Adipocyte (in vitro differentiated cells): ENCODE results near the gene LNX1.

ENCODE experiments used
- DNase-seq: peaks from one replicate; pipeline ENCODE4 v3.0.0-alpha.2; 2015; ENCODE audit warnings: low read depth
- H3K27me3 ChIP-seq: replicated peaks from 2 replicates; pipeline ENCODE4 v1.7.0; 2013; ENCODE audit warnings: mild to moderate bottlenecking, low read length, moderate library complexity; ENCODE audit not compliant: control insufficient read depth, insufficient read depth
- H3K36me3 ChIP-seq: 2 replicates; pipeline ENCODE4 v1.7.0; 2013; ENCODE audit warnings: low read length, mild to moderate bottlenecking, moderate library complexity; ENCODE audit not compliant: control insufficient read depth, insufficient read depth, severe bottlenecking
- H3K4me1 ChIP-seq: 2 replicates; pipeline ENCODE4 v1.7.0; 2013; ENCODE audit warnings: mild to moderate bottlenecking, low read length, moderate library complexity; ENCODE audit not compliant: control insufficient read depth, insufficient read depth
- H3K4me3 ChIP-seq: 2 replicates; pipeline ENCODE4 v1.7.0; 2013; ENCODE audit warnings: mild to moderate bottlenecking, low read length, moderate library complexity
- H3K9ac ChIP-seq: 2 replicates; pipeline ENCODE4 v1.7.0; 2013; ENCODE audit warnings: mild to moderate bottlenecking, low read length, moderate library complexity
- H3K9me3 ChIP-seq: 2 replicates; pipeline ENCODE4 v1.7.0; 2013; ENCODE audit warnings: mild to moderate bottlenecking, low read length, moderate library complexity; ENCODE audit not compliant: control insufficient read depth

Gene LNX1

GRCh38 chr4:53459548-53459947 lies 131.7 kb downstream of the LNX1 start:
- Histone ChIP-seq H3K4me3 (peak overlapping the region; percentile 31), H3K36me3 (peaks cover 82% of the 10 kb centered on the region), H3K9me3 (no peaks in the 10 kb centered on the region), H3K4me1 (peaks cover 15% of the 10 kb centered on the region), H3K27me3 (no peaks in the 10 kb centered on the region), H3K9ac (peak overlapping the region; percentile 34)
- peak; percentile 61 for DNase-seq

GRCh38 chr4:53456178-53456577 lies 135.1 kb downstream of the LNX1 start:
- Histone ChIP-seq H3K9me3 (no peaks in the 10 kb centered on the region), H3K27me3 (no peaks in the 10 kb centered on the region), H3K9ac (no peak overlapping the region), H3K36me3 (peaks cover 80% of the 10 kb centered on the region), H3K4me1 (peaks cover 18% of the 10 kb centered on the region), H3K4me3 (no peak overlapping the region)
- DNase-seq = no peak

DNA sequence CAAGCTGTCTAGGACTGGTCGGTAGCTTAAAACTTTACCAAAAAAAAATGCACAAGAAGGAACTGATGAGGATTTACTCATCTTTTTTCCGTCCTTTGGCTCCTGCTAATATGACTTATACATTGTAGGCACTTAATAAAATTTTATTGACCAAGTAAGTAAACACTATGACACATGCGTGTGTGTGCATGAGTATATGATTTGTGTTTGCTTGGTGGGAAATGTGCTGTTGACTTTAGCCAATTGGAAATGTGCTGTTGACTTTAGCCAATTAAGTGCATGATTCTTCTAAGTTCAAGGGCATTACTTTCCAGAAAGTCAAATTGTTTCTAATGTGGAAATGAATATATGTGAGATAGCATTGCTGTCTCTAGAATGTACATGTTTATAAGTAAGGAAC lies 135.5 kb downstream of the LNX1 start:
- H3K4me1 ChIP-seq = peaks cover 18% of the 10 kb centered on the region
- H3K36me3 ChIP-seq = peaks cover 76% of the 10 kb centered on the region
- no peak overlapping the region for H3K4me3 ChIP-seq
- no peaks in the 10 kb centered on the region for H3K27me3 ChIP-seq
- H3K9me3 ChIP-seq = no peaks in the 10 kb centered on the region
- DNase-seq = no peak
- no peak overlapping the region for H3K9ac ChIP-seq

GRCh38 chr4:53453385-53453784 lies 137.9 kb downstream of the LNX1 start:
- Histone ChIP-seq H3K4me3 (no peak overlapping the region), H3K4me1 (peaks cover 3% of the 10 kb centered on the region), H3K9ac (no peak overlapping the region), H3K36me3 (peaks cover 54% of the 10 kb centered on the region), H3K9me3 (no peaks in the 10 kb centered on the region), H3K27me3 (no peaks in the 10 kb centered on the region)
- DNase-seq = no peak

DNA sequence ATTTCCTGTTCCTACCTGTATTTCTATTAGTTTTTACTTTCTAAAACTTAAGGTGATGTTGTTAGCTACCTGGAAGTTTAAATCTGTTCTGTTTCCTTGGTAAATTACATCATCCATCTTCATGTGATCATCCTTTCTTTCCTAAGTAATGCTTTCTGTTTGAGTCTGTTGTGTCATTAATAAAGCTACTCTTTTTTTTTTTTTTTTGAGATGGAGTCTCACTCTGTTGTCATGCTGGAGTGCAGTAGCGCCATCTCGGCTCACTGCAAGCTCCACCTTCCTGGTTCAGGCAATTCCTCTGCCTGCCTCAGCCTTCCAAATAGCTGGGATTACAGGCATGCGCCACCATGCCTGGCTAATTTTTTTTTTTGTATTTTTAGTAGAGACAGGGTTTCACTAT lies 140.5 kb downstream of the LNX1 start:
- H3K4me3 ChIP-seq = no peak overlapping the region
- H3K36me3 ChIP-seq = peaks cover 58% of the 10 kb centered on the region
- H3K27me3 ChIP-seq = no peaks in the 10 kb centered on the region
- H3K9ac ChIP-seq = no peak overlapping the region
- DNase-seq = no peak
- no peaks in the 10 kb centered on the region for H3K9me3 ChIP-seq
- peaks cover 3% of the 10 kb centered on the region for H3K4me1 ChIP-seq

- Histone ChIP-seq H3K9me3 (no peaks in the 10 kb centered on the region), H3K36me3 (peaks cover 77% of the 10 kb centered on the region), H3K4me3 (no peak overlapping the region), H3K4me1 (peaks cover 6% of the 10 kb centered on the region), H3K9ac (no peak overlapping the region), H3K27me3 (no peaks in the 10 kb centered on the region)
- DNase-seq = no peak
These were observed 146.3 kb downstream of the LNX1 start for GRCh38 chr4:53444954-53445353.

DNA sequence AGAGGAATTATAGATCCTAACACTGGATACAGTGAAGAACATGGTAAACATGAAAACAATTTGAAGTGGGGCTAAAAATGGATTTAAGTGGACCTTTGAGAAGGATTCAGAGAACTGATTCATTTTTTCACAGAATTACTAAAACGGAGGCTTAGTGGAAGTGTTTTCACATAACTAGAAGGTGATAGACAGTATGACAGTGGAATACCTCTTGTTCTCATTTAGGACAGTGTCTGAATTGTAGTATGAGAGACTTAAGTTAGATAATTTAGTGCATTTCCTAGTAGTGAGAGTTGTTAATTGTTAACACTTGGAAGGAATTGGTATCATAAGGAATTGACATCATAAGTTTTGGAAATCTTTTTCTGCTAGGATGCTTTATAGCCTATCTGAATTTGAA lies 149.7 kb downstream of the LNX1 start:
- Histone ChIP-seq H3K9ac (no peak overlapping the region), H3K36me3 (peaks cover 80% of the 10 kb centered on the region), H3K9me3 (no peaks in the 10 kb centered on the region)

GRCh38 chr4:53436251-53436650 lies 155.0 kb downstream of the LNX1 start:
- H3K4me3 ChIP-seq = no peak overlapping the region
- H3K9me3 ChIP-seq = no peaks in the 10 kb centered on the region
- H3K36me3 ChIP-seq = peaks cover 52% of the 10 kb centered on the region
- no peak for DNase-seq
- H3K9ac ChIP-seq = peak overlapping the region; percentile 37
- H3K4me1 ChIP-seq = peaks cover 10% of the 10 kb centered on the region
- H3K27me3 ChIP-seq = no peaks in the 10 kb centered on the region

More for the DNA sequence above, 149.7 kb downstream of the LNX1 start:
- no peaks in the 10 kb centered on the region for H3K27me3 ChIP-seq
- H3K4me3 ChIP-seq = no peak overlapping the region
- H3K4me1 ChIP-seq = peaks cover 8% of the 10 kb centered on the region
- no peak for DNase-seq

DNA sequence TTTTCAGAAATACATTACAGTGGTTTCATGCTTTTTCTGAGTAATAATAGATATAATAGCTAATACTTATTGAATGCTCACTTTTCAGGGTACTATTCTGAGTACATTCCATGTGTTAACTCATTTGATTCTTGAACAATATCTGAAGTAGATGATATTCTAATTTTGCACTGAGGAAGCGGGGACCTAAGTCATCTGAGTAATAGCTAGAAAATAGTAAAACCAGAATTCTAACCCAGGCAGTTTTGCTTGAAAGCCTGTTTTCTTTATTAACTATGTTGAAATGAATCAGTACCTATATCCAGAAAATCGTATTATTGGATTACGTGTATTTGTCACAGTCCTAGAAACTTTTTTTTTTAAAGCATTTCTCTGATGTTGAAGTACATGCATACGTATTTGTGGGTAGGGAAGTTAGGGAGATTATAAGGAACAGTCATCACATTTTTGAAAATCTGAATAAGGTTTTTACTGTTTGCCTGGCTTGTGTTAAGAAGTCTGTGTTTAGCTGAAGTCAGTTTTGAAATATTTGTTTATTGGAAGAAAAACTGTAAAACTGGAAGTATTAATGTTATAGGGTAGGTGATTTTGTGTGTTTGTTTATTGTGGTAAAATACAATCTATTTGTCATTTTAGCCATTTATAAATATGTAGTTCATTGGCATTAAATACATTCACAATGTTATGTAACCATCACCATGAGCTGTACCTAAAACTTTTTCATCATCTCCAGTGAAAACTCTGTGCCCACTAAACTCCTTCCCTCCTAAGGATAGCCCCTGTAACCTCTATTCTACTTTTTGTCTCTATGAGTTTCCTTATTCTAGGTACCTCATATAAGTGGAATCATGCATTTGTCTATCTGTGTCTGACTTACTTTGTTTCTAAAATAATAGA lies 158.5 kb downstream of the LNX1 start:
- H3K9me3 ChIP-seq = no peaks in the 10 kb centered on the region
- H3K9ac ChIP-seq = no peak overlapping the region
- DNase-seq = peak; percentile 19
- H3K4me3 ChIP-seq = no peak overlapping the region
- H3K4me1 ChIP-seq = peaks cover 10% of the 10 kb centered on the region
- no peaks in the 10 kb centered on the region for H3K27me3 ChIP-seq
- H3K36me3 ChIP-seq = peaks cover 57% of the 10 kb centered on the region

- Histone ChIP-seq H3K4me3 (no peak overlapping the region), H3K9me3 (no peaks in the 10 kb centered on the region), H3K36me3 (peaks cover 73% of the 10 kb centered on the region), H3K4me1 (peaks cover 3% of the 10 kb centered on the region), H3K27me3 (no peaks in the 10 kb centered on the region), H3K9ac (no peak overlapping the region)
- DNase-seq = no peak
These were observed 160.2 kb downstream of the LNX1 start for GRCh38 chr4:53431052-53431451.

DNA sequence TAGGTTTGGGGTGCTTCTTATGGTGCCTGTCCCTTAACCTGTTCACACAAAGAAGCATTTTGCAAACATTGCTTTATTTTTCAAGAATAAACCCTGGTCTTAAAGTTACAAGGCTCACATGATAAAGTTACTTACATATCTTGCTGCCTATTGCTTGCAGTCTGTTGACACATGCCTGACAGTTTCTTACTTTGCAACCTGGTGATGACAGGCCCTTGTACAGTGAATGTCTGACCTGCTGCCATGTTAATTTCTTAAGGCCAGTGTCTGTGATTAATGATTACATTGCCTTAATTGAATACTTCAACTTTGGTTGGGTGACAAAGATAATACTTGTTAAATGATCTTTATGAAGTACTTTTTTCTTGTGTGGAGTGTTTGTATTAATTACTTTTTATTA lies 163.9 kb downstream of the LNX1 start:
- Histone ChIP-seq H3K4me3 (no peak overlapping the region), H3K36me3 (peaks cover 69% of the 10 kb centered on the region), H3K9ac (no peak overlapping the region), H3K9me3 (no peaks in the 10 kb centered on the region), H3K27me3 (no peaks in the 10 kb centered on the region), H3K4me1 (no peaks in the 10 kb centered on the region)
- no peak for DNase-seq
